GM12865 (cell line): ENCODE results near the gene TAS2R41.
A peak's percentile ranks its signal among the peaks of the same experiment; 100 is the strongest.

Experiments used
- DNase-seq: peaks from one replicate; pipeline ENCODE4 v3.0.0; 2010; ENCODE audit warnings: low read depth
- H3K4me3 ChIP-seq: 2 replicates; pipeline ENCODE4 v1.5.1; 2011; ENCODE audit warnings: mild to moderate bottlenecking, low read depth, low read length, control low read depth
- TF ChIP-seq, protein P1 (sequence below): IDR thresholded peaks from 2 replicates; pipeline ENCODE4 v1.5.1; 2011; ENCODE audit warnings: low read length, control low read depth, low read depth, inconsistent platforms; ENCODE audit not compliant: insufficient read depth; ENCODE audit errors: missing control alignments

The TAS2R41 gene

DNA sequence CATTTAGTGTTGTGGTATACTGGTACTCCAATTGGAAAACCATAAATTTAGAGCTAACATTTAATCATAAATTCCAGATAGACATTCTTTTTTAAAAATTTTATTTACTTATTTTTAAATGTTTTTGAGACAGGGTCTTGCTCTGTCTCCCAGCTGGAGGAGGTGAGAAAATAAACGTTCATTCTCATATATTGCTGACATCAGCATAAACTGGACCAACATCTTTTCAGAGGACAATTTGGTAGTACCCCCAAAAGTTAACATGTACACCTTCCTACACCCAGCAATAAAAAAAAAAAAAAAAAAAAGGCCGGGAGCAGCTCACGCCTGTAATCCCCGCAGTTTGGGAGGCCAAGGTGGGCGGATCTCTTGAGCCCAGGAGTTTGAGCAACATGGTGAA is 29.2 kb upstream of the TAS2R41 start:
- TF ChIP-seq, protein P1, sequence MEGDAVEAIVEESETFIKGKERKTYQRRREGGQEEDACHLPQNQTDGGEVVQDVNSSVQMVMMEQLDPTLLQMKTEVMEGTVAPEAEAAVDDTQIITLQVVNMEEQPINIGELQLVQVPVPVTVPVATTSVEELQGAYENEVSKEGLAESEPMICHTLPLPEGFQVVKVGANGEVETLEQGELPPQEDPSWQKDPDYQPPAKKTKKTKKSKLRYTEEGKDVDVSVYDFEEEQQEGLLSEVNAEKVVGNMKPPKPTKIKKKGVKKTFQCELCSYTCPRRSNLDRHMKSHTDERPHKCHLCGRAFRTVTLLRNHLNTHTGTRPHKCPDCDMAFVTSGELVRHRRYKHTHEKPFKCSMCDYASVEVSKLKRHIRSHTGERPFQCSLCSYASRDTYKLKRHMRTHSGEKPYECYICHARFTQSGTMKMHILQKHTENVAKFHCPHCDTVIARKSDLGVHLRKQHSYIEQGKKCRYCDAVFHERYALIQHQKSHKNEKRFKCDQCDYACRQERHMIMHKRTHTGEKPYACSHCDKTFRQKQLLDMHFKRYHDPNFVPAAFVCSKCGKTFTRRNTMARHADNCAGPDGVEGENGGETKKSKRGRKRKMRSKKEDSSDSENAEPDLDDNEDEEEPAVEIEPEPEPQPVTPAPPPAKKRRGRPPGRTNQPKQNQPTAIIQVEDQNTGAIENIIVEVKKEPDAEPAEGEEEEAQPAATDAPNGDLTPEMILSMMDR, result no peak
- DNase-seq, result no peak

DNA sequence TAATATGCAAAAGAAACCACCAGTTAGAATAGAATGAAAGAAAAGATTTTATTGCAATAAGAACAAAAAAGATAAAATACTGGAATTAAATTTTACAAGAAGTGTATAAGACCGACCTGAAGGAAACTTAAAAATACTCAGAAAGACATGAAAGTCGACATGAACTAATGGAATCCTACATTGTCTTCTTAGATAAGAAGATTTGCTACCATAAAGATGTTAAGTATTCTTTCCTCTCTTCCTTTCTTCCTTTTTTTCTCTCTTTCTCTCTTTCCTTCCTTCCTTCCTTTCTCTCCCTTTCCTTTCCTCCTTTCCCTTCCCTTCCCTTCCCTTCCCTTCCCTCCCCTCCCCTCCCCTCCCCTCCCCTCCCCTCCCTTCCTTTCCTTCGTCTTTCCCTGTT is 27.9 kb upstream of the TAS2R41 start:
- no peak overlapping the region for H3K4me3 ChIP-seq
- TF ChIP-seq, protein P1, result no peak
- no peak for DNase-seq

More for the DNA sequence above, 29.2 kb upstream of the TAS2R41 start:
- H3K4me3 ChIP-seq, result no peak overlapping the region

- no peak overlapping the region for H3K4me3 ChIP-seq
- DNase-seq, result no peak
- TF ChIP-seq, protein P1, result no peak
Measured at GRCh38 chr7:143451122-143451521, 26.6 kb upstream of the TAS2R41 start.

DNA sequence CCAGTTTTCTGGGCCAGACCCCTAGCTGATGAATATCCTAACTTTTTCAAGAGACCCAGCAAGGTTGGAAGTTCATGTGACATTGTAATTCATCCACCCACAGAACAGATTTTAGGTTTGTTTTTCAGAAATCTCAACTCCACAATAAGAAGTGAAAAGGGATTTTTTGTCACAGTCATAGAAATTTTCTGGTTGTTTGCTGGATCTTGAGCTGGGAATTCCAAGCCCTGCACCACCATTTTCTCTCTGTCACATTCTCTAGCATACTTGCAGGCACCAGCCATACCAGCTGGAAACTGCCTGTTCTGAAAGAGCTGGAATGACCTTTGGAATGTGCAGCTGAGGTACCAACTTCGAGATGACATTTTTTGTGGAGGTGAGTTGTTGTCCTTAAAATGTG is 25.9 kb upstream of the TAS2R41 start:
- no peak overlapping the region for H3K4me3 ChIP-seq
- no peak for DNase-seq
- TF ChIP-seq, protein P1, result no peak

- DNase-seq, result no peak
- H3K4me3 ChIP-seq, result no peak overlapping the region
- TF ChIP-seq, protein P1, result no peak
Measured at GRCh38 chr7:143452495-143452894, 25.2 kb upstream of the TAS2R41 start.

DNA sequence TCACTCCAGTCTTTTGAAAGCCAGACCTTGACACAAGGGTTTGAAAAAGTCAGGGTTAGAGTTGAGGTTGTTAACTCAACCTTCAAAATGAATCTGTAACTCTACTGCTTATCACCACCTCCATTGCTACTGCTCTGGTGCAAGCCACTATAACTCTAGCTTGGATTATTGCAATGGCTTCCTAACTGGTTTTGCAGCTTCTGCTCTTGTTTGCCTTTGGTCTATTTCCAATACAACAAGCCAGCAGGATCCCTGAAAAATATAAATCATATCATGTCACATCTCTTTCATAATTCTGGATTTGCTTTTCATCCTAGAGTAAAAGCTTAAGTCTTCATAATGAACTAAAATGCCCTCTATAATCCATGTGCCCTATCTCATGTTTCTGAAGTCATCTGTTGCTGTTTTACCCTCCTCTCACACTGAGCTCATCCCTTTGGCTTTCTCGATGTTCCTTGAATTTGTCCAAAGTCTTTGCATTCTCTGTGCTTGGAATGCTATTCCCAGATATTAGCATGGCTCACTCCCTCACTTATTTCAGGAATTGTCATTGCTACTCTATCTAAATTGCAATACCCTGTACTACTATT is 23.5 kb upstream of the TAS2R41 start:
- no peak overlapping the region for H3K4me3 ChIP-seq
- DNase-seq, result no peak
- TF ChIP-seq, protein P1, result no peak

- DNase-seq, result peak; percentile 9
- TF ChIP-seq, protein P1, result no peak
- no peak overlapping the region for H3K4me3 ChIP-seq
Measured at GRCh38 chr7:143455491-143455890, 22.2 kb upstream of the TAS2R41 start.
